B cell (primary cell): Measurements from ENCODE around the gene NDC1.

Experiments
- EZH2 ChIP-seq: IDR thresholded peaks from 2 replicates; pipeline ENCODE4 v1.6.1; 2012; ENCODE audit warnings: borderline replicate concordance, low read depth, mild to moderate bottlenecking, moderate library complexity, low read length; ENCODE audit not compliant: insufficient read depth, poor library complexity, severe bottlenecking
- TF ChIP-seq, protein P1 (sequence below): fragments of 200-600 bp; IDR thresholded peaks from one replicate; pipeline ENCODE4 v1.8.0; 2022; ENCODE audit warnings: antibody characterized with exemption, mild to moderate bottlenecking

DNA sequence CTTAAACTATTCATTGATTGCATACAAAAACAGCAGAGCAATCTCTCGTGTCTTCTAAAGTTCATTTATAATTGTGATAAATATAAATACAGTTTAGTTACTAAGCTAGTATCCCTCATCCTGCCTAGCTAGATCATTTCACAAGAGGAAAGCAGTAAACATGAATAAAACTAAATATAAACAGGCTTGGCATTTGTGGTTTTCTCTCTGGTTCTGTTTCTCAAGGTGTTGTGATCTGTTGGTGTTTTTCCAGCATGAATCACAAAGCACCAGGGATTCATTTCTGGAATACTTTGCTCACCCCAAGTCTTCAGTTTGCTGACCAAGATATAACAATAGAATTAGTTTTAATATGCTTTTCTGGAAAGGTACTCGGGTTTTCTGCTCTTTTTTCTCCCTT lies 66.4 kb downstream of the NDC1 start:
- TF ChIP-seq, protein P1, sequence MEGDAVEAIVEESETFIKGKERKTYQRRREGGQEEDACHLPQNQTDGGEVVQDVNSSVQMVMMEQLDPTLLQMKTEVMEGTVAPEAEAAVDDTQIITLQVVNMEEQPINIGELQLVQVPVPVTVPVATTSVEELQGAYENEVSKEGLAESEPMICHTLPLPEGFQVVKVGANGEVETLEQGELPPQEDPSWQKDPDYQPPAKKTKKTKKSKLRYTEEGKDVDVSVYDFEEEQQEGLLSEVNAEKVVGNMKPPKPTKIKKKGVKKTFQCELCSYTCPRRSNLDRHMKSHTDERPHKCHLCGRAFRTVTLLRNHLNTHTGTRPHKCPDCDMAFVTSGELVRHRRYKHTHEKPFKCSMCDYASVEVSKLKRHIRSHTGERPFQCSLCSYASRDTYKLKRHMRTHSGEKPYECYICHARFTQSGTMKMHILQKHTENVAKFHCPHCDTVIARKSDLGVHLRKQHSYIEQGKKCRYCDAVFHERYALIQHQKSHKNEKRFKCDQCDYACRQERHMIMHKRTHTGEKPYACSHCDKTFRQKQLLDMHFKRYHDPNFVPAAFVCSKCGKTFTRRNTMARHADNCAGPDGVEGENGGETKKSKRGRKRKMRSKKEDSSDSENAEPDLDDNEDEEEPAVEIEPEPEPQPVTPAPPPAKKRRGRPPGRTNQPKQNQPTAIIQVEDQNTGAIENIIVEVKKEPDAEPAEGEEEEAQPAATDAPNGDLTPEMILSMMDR = no peak
- TF ChIP-seq EZH2 = no peak
